H4 (cell line): Measurements from ENCODE around the gene PROB1. TPM values are rescaled to one million over a fixed set of nuclear protein-coding genes. Genes with fewer than 3 reads are reported as not detected.
"Not testable (repeated sequence)": the region's sequence is repeated elsewhere in the genome, so short reads cannot be mapped to it uniquely, and the experiment has no call there.

ENCODE experiments used
- DNase-seq: peaks from one replicate; pipeline ENCODE4 v3.0.0-alpha.2; 2015; ENCODE audit warnings: low spot score
- total RNA-seq: library from RNA; depleted of rRNA; stranded (reverse); fragments of >200 nt; shearing (Covaris generic); gene quantifications from 2 replicates; pipeline ENCODE4 v1.2.3, GENCODE V29; 2014

PROB1 gene
- total RNA-seq, 1 experiment from 2014 or later = not detected

DNA sequence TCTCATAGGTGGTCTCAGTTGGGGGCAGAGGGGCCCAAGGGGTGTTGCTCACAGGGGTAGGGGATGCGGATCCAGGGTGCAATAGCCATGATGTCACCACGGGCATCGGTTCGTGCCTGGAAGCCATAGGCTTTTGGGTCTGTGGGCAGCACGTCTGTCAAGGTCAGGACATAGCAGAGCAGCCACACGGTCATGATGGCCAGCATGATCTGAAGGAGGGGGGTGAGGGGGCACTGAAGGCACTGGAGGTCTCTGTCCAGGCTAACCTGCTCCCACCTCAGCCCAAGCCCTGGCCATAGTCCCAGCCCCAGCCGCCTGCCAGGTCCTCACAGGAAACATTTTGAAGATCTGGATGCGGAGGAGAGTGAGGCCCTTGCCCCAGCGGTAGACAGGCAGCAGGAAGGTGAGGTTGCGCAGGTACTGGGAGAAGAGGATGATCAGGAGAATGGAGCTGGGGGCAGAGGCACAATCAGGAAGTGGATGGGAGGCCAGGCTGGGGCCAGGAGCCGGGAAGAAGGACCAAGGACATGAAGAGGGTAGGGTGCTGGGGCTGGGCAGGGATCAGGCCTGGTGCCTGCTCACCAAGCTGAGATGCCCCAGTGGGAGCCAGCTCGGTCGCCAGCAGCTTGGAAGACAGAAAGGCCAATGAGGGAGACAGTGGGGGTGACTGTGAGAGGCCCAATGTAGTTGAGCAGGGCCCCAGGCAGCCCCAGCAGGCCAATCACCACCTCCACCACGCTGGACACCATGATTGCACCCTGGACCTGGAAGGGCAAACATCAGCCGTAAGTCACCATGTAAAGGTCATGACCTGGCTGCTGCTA is 15.1 kb downstream of the PROB1 start:
- no peak for DNase-seq

DNA sequence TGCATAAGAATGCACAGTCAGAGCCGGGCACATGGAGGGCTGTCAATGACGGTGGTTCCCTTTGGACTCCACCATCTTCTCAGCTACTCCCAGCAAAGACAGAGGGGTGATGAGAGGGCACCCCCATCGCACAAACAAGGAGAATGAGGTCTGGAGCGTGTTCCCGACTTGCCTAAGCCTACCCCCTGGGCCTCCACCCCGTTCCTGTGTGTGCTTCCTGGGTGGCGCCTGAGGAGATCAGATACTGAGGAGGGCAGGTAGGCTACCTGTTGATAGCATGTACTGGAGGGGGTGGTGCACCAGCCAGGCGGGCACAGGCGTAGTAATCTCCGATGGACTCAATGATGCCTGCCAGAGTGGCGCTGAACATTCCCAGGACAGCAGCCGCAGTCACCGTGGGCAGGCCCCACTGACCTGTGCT is 16.0 kb downstream of the PROB1 start:
- DNase-seq = no peak

DNA sequence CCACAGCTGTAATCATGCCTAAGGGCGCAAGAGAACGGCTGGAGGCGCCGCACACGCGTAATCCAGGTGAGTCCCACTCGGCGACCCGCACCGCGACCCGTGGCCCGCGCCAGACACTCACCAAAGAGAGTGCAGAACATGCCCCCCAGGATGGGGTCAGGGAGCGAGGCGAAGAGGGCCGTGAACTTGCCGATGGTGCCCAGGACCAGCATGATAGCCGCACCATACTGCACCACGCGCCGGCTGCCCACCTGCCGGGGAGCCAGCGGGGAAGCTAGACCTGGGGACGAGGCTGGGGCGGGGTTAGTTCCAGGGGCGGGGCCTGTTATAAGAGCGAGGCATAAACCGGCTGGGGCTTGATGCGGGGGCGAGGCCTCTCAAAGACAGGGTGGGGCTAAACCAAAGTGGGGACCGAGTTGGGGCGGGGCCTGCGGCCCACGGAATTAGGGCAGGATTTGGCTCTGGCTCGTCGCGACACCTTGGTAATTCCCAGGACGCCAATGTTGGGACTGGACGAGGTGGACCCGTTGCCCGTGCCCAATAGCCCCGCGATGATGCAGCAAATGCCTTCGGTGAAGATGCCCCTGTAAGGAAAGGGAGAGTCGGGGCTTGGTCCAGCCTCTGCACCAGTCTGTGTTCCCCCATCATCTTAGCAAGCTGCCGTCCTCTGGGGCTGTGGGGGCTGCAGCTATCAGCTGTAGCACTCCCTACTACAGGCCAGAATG is 16.6 kb downstream of the PROB1 start:
- DNase-seq = no peak

DNA sequence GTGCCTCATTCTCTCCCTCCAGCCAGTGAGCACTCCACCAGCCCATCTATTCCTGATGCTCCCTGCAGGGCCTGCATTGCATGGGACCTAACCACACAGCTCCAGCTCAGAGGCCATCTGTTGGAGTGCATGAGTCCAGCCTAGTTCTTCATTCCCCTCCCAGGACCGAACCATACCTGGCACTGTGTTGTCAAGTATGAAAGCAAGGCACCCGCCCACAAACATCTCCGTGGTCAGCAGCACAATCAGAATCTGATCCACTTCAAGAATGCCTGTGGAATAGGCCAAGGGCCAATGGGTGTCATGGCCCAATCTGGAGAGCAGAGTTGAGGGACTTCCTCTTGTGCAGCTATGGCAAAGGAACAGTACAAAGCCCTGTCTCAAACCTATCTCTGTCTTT is 17.7 kb downstream of the PROB1 start:
- DNase-seq = no peak

DNA sequence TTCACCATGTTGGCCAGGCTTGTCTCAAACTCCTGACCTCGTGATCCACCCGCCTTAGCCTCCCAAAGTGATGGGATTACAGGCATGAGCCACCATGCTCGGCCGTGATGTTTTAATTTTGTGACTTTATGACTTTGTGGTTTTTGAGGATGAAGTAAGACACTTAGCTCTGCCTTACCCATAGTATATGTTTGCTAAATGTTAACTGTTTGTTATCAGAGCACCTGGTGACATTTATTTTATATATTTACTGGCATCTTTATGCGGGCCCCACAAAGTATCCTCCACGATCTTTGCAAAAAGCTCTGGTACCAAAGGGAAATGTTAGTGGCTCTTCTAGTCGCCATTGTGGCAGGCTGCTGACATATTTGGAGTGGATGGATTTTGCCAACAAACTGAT is 18.5 kb downstream of the PROB1 start:
- no peak for DNase-seq

DNA sequence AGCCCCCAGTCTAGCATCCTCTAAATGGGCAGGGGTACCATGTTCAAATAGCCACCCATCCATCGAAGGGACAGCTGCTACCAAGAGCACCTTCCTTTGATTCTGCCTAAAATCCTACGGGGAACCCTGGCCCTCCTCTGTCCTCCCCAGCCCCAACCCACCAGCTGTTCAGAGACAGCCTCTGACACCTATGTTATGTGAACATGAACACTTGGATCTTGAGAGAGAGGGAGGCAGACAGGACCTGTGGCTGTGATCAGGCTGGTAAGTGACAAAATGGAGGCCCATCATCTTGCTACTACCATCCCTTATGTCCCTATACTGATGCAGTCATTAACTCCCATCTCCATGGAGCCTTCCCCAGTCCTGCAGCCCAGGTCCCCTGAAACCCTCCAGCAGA is 20.0 kb downstream of the PROB1 start:
- DNase-seq = no peak

DNA sequence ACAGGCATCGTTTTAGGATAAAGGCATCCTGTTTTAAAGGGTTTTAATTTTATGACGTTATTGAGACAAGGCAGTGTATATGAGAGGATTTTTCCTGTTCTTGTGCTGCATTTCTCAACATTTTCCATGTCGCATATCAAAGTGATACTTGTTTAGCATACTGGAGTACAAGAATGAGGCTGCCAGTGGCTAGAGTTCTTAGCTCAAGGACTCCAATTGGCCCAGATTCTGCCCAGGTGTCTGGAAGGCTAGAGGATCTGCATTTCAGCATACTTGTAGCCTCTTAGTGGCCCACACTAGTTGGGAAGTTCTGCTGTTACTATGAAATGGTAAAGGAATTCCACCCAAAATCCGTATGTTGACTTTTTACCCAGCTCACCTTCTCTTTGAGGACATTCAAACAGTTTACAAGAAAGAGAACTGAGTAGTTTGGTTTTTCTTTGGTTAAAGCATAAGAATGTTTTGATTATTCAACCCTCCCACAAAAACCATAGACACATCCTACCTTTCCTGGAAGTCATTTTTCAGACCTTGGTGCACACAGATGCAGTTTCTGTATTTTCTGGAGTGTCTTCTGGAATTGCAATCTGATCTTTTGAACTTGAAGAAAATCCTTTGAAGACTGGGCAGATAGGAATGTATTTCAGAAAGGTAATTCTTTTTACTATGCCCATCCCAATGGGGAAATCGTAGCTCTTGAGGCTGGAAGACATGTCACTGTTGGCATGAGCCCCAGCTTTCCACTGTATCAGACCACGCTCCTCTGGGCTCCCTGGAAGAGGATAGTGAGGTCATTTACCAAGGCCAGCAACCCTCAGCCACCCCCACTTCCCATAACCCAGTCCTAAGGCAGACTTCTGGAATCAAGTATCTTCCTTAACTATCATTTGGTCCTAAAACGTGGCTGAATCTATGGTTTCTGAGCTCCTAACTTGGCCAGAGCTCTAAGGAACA is 23.1 kb downstream of the PROB1 start:
- DNase-seq = no peak

DNA sequence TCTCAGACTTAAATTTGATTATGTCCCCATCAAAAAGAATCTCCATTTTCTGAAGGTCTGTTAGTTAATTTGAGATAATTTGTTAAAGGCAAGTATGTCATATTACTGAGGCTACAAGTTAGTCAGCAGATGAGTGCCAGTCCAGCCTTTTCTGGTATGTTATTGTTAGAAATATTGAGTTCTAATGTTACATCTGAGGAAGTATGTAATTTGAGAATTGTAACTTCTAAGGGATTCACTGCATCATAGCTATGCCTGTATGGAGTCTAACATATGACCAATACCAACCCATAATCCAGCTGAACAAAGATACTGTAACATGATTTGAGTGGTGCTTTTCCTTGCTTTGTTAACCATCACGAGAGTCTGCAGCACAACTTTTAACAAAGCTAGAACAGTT is 25.7 kb downstream of the PROB1 start:
- DNase-seq = no peak

DNA sequence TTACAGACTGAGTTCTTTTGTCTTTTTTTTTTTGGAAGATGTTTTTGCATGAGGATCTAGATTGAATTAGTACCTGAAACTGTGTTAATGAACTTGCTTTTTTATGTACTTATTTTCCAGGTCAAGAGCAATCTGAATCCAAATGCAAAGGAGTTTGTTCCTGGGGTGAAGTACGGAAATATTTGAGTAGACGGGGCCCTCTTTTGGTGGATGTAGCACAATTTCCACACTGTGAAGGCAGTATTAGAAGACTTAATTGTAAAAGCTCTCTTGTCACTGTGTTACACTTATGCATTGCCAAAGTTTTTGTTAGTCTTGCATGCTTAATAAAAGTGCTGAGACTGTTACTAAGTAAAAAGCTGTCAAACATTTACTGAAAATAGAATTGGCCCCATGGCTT is 26.3 kb downstream of the PROB1 start:
- no peak for DNase-seq

DNA sequence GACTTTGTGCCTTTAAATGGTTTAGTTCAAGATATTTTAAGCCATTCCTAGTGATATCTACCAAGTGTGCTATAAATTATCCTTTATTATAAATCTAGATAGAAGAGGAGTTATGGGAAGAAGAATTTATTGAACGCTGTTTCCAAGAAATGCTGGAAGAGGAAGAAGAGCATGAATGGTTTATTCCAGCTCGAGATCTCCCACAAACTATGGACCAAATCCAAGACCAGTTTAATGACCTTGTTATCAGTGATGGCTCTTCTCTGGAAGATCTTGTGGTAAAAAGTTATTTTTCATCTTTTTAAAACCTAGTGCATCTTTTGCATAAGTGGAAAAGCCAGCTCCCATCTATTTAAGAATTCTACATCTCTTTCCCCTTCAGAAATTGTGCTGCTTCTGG is 30.4 kb downstream of the PROB1 start:
- DNase-seq = no peak

DNA sequence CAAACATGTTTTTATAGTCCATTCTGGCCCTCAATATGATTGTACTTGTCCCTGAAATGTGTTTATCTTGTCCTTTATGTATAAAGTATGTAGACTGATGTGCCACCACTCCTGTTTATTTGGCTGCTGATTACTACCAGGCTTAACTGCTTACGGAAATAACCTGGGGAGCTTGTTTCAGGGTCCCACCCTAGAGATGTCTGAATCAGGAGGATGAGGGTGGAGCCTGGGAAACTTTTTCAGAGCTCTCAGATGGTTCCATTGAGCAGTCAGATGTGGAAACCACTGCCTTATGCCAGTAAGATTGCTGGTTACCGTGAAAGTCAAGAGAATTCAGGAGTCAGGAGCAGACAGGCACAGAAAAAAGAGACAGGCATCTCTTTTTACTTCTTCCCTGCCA is 31.0 kb downstream of the PROB1 start:
- DNase-seq = no peak

DNA sequence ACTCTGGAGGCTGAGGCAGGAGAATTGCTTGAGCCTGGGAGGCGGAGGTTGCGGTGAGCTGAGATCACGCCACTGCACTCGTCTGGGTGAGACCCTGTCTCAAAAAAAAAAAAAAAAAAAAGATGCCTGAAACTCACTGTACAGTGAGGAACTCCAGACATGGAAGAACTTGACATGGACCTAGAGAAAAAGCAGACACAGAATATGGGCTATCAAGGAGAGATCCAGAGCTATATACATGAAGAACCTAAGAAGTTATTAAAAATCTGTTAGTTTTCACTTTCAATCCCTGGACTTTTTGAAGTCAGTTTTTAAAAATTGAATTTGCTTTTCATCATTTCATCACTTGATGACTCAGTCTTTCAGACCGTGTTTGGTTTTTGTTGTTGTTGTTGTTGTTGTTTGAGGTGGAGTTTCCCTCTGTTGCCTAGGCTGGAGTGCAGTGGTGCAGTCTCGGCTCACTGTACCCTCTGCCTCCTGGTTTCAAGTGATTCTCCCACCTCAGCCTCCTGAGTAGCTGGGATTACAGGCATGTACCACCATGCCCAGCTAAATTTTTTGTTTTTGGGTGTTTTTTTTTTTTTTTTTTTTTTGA is 33.0 kb downstream of the PROB1 start:
- DNase-seq = no peak

DNA sequence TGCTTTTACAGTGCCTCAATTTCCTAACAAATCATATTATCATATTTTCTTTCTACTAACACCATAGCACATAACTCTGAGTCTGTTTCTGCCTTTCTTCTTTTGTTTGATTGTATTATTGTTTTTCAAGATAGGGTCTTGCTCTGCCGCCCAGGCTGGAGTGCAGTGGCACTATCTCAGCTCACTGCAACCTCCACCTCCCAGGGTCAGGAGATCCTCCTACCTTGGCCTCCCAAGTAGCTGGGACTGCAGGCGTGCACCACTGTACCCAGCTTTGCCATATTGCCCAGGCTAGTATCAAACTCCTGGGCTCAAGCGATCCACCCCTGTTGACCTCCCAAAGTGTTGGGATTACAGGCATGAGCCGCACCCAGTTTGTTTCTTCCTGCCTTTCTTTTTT is 34.5 kb downstream of the PROB1 start:
- DNase-seq = no peak

DNA sequence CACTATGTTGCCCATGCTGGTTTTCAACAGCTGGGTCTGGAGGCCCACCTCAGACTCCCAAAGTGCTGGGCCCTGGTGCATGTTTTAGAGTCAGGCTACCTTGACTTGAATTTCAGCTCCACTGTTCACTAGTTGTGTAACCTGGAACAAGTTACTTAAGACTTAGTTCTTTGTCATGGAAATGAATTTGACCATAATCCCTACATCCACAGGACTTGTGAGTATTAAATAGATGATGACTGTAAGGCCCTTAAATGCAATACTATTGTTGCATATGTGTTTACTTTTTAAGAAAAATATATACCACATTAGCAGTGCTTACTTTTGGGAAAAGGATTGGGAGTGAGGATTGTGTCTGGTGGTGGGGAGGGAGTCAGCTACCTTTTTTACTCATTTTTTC is 36.8 kb downstream of the PROB1 start:
- DNase-seq = no peak

DNA sequence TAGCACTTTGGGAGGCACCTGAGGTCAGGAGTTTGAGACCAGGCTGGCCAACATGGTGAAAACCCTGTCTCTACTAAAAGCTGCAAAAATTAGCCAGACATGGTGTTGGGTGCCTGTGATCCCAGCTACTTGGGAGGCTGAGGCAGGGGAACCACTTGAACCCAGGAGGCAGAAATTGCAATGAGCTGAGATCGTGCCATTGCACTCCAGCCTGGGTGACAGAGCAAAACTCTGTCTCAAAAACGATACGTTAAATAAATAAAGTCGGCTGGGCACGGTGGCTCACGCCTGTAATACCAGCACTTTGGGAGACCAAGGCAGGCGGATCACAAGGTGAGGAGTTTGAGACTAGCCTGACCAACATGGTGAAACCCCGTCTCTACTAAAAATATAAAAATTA is 39.0 kb downstream of the PROB1 start:
- DNase-seq = not testable (repeated sequence)

DNA sequence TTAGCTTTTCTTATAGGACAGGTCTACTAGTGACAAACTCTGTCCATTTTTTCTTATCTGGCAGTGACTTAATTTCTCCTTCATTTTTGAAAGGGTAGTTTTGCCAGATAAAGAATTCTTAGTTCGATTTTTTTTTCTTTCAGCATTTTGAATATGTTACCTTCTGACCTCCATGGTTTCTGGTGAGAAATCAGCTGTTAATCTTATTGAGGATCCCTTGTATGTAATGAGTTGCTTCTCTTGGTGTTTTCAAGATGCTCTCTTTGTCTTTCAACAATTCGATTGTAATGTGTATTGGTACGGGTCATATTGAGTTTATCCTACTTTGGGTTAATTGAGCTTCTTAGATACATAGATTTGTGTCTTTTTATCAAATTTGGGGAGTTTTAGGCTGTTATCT is 40.7 kb downstream of the PROB1 start:
- no peak for DNase-seq

DNA sequence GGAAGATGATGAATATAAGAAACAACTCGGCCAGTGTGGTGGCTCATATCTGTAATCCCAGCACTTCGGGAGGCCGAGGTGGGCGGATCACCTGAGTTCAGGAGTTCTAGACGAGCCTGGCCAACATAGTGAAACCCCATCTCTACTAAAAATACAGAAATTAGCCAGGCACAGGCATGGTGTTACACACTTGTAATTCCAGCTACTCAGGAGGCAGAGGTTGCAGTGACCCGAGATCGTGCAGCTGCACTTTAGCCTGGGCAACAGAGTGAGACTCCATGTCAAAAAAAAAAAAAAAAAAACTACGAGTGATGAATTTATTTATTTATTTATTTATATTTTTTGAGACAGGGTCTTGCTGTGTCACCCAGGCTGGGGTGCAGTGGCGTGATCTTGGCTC is 47.0 kb downstream of the PROB1 start:
- not testable (repeated sequence) for DNase-seq

DNA sequence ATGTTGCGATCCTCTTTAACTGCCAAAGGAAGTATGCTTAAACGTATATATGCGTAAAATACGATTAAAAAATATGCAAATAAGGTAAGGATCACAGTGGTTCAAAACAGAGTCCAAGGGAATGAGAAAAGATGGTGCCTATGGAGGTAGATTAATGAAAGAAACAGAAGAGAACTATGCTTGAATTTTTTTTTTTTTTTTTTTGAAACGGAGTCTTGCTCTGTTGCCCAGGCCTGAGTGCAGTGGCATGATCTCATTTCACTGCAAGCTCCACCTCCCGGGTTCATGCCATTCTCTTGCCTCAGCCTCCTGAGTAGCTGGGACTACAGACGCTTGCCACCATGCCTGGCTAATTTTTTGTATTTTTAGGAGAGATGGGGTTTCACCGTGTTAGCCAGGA is 49.5 kb downstream of the PROB1 start:
- DNase-seq = not testable (repeated sequence)

DNA sequence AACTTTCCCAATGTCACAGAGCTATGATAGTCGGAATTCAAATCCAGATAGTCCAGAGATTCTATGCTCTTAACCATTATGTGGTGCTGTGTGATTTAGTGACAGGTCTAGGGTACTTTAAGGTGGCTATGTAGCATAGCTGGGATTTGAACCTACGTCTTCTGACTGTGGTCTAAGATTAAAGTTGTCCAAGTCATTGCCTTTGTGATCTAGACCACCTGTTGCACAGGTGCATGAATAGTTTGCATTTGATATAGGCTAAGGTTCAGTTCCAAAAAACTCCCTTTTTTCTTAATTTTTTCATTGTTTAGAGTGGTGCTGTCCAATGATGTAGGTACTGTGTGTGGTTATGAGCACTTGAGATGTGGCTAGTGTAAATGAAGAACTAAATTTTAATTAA is 50.7 kb downstream of the PROB1 start:
- DNase-seq = no peak

DNA sequence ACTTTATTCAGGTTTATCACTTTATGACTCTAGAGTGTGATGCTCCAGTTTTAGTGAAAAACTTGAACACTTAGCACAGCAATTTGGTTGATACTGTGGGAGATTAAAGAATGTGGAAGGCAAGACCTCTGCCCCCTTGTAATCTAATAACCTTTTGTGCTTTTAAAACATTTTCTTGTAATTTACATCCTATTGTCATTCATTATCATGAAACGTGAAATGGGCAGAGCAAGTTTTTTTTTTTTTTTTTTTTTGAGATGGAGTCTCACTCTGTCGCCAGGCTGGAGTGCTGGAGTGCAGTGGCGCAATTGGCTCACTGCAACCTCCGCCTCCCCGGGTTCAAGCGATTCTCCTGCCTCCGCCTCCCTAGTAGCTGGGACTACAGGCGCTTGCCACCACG is 51.4 kb downstream of the PROB1 start:
- no peak for DNase-seq

DNA sequence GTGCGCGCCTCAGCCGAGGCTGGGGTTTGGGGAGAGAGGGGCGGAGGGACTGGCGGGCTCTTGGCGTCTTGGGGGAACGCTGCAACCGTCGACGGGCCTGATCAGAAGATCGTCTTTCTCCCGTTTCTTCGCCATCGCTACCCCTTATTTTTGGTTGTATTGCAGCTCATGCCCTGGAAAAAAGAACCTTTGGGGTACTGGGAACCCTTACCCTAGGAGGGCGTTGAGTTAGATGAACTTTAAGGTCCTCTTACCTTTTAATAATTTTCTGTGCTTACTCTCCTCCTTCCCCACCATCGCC is 52.5 kb downstream of the PROB1 start:
- DNase-seq = no peak
